Measurements from ENCODE around the gene MTFR1L. TPM values are rescaled to one million over a fixed set of nuclear protein-coding genes. Genes with fewer than 3 reads are reported as not detected.

MTFR1L gene
- total RNA-seq: 51.1 TPM

DNA sequence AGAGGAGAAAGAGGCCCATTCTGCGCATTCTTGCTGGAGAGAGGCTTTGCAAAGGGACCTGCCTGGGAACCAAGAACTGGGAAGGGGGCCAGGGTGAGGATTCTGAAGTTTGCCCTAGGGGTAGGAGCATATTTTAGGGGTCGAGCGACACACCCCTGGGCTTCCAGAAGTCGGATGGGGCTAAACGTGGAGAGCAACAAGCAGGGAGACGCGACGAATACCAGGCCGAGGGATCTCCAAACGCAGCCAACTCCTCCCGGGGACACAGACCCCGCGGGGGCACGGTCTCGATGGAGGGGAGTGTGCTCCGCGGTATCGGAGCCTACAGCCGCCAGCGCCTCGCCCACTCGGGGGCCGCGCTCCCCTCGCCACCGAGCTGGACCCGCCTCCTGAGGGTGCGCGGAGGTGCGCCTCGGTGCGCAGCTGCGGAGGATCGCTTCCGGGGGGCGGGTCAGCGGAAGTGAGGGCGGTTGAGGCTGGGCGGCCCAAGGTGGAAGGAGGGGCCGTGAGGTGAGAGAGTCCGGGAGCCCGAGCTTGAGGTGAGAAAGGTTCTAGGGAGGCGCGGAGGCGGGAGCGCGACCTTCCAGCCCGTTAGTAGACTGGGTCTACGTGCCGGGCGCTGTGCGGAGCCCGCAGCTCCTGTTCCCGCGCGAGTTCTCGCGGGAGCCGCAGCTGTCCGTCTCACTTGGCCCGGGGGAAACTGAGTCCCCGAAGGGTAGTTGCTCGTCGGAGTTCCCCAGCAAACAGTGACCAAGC is at the start of gene MTFR1L:
MTFR1L (plus strand) TSS at position 464 of the 756 bp plus-strand sequence. CDS start 3,151 bp downstream, outside the sequence.
- DNase-seq: peak; percentile 94

DNA sequence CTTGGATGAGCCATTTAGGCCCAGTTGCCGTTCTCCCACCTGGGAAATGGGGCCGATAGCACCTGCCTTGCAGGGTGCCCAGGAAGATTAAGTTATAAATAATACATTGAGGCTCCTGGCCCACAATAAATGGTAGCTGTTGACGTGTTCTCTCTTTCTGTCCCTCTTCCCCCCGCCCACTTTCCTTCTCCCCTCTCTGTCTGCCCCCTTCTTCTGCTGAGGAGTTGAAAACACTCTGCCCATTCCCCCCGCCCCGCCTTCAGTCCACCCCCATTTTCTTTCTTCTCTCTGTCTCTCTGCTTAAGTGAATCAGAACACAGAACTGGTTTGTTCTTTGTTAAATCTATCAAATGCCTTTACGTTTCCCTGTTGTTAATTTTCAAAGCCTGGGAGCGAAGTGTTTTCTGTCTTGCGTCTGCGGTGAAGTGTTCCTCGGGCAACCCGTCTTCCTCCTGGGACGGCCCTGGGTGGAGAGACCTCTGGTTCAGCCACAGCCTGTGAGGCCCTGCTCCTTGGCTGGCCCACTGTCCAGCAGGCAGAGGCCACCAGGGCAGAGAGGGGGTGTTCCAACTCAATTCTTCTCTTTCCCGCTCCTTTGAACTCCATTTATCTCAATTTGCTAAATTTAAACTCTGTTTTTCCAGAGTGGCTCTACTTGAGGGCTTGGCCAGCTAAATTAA is 49.1 kb upstream of the MTFR1L start:
- no peak for DNase-seq

GRCh38 chr1:25771221-25772114 is 48.3 kb upstream of the MTFR1L start:
- peak; percentile 27 for DNase-seq

DNA sequence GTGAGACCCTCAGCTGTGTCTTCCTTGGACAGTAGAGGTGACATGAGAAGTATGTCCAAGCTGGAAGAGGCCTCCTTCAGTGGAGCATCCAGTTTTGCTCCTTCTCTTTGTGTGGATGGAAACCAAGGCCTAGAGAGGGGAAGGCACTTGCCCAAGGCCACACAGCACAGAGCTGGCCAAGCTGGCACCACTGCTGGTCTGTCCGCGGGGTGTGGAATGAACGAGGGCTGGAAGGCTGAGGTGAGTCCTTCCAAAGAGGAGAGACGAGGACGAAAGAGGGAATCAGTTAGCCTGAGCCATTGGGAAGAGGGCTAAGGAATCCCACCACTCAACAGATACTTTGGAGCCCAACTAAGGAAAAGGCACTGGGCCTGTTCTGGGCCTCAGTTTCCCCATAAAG is 47.6 kb upstream of the MTFR1L start:
- DNase-seq: no peak

GRCh38 chr1:25772692-25773245 is 47.0 kb upstream of the MTFR1L start:
- no peak for DNase-seq

GRCh38 chr1:25773441-25774125 is 46.2 kb upstream of the MTFR1L start:
- DNase-seq: no peak

GRCh38 chr1:25774206-25774803 is 45.4 kb upstream of the MTFR1L start:
- DNase-seq: no peak

DNA sequence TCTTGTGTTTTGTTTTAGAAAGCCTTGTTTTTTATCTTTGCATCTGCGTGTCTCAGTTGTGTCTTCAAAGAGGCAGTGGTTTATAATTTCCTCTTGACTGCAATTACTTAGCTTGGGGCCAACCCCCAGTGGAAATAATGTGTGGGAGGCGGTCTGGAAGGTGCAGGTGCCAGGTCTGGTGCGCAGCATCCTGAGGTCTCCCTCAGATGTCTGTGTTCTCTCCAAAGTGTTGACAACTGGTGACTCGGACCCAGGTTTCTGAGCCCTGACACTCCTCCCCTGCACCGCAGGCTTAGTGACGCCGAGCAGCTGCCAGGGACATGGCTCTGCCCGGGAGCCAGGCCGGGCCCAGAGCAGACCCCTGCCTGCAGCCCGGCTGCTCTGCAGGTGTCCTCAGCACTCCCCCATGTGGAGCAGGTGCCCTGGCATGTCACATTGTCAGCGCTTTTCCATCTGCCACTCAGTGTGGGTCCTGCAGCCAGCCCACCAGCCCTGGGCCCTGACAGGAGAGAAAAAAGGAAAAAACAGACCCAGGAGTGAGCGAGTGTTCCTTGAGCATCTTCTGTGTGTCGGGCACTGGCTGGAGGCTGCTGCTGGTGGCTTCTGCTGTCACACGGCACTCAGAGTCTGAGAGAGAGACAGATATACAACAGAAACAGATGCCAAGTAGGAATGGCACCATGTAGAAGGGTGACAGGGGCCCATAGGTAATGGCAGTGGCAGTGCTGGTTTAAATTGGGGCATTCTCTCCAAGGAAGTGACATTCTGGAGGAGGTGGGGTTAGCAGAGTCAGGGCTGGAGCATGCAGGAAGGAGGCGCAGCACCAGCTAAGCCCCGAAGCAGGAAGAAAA is 44.6 kb upstream of the MTFR1L start:
- DNase-seq: peak; percentile 67

- DNase-seq: no peak
Measured at GRCh38 chr1:25779388-25779787, 40.4 kb upstream of the MTFR1L start.

DNA sequence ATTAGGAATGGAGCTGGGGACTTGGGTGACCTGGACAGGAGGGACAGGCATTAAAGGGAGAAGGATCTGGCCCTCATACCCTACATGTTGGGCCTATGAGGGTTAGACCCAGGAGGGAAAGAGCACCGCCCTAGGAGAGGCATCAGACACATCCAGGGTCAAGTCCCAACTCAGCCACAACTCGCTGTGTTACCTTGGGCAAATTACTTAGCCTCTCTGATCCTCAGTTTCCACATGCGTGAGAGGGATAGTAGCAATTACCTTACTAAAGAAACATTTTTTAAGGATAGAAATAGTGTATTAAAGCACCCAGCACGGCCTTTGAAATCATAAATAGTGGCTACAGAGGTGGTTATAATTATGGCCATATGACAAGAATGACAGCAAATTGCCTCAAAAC is 39.9 kb upstream of the MTFR1L start:
- DNase-seq: no peak

GRCh38 chr1:25780318-25781129 is 39.2 kb upstream of the MTFR1L start:
- peak; percentile 83 for DNase-seq

GRCh38 chr1:25781130-25781433 is 38.7 kb upstream of the MTFR1L start:
- DNase-seq: no peak

DNA sequence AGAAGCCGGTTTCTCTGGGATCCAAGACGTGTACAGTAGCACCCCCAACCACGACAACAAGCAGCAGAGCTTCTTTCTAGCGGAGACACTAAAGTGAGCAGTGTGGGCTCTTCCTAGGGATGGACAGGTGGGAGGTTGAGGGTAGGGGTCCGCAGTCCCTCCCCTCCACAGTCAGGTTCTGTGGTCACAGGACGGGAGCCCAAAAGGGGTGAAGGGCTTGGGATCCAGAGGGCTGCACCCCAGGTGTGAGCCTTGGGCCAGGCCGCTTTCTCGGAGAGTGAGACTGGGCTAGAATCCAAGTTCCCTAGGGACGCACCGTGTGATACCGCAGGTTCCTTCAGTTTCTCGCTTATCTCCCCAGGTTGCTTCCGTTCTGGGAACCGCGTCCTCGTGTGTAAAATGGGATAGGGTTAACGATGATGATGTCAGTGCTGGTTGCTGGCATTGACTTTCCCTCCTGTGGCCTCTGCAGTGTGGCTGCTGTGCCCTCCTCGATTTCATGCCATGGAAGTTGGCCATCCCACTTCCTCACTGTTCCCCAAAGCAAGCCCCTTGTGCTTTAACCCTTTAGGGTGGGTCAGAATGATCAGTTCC is 37.0 kb upstream of the MTFR1L start:
- no peak for DNase-seq

- no peak for DNase-seq
Measured at GRCh38 chr1:25784575-25785051, 35.1 kb upstream of the MTFR1L start.

- DNase-seq: no peak
Measured at GRCh38 chr1:25785333-25786067, 34.3 kb upstream of the MTFR1L start.

DNA sequence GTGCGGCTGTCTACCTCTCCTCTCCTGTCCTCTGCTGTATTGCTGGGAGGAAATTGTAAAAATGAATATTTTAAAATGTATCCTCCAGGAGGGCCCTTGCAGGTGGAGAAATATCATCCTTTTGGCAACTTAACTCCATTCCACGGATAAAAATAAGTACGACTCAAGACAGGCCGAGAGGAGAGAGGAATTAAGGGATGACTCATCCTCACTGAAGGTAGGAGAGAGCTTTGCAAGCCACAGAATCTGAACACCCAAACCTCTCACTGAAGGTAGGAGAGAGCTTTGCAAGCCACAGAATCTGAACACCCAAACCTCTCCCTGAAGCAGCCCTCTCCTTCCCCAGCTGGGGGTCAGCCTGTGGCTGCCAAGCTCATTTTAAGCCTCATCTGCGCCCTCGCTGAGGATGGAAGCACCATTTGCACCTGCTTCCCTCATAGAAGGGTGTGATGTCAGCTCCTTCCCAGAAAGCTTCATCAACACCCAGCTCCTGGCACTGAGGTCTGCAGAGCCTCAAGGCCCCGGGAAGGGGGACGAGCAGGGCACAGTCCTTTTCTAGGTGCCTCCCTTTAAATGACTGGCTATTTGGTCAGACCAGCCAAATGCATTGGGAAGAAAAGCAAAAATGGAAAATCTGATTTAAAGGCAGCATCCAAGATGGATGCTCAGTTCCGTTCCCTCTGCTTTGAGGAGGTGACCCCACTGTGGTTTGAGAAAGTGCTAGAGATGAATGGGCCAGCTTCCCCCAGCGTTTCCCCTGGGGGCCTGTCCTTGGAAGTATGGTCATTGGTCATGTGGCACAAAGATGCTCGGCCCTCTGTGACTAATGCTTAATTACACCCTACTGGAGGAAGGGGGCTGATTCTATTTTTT is 32.6 kb upstream of the MTFR1L start:
- DNase-seq: no peak

- no peak for DNase-seq
Measured at GRCh38 chr1:25787760-25788166, 32.0 kb upstream of the MTFR1L start.
